Muscle of leg (tissue), 11 donors: ENCODE results near the gene SLC10A3. TPM values are rescaled to one million over a fixed set of nuclear protein-coding genes. Genes with fewer than 3 reads are reported as not detected.

Experiments used
- DNase-seq: peaks from one replicate; pipeline ENCODE4 v3.0.0; 2013
- H3K27ac ChIP-seq: one replicate; pipeline ENCODE4 v1.5.1; 2013; ENCODE audit warnings: mild to moderate bottlenecking, low read length, control low read depth
- H3K27me3 ChIP-seq: one replicate; pipeline ENCODE4 v1.6.1; 2013; ENCODE audit warnings: low read length; ENCODE audit not compliant: control insufficient read depth, insufficient read depth
- H3K36me3 ChIP-seq: one replicate; pipeline ENCODE4 v1.6.1; 2013; ENCODE audit warnings: low read length; ENCODE audit not compliant: control insufficient read depth, insufficient read depth
- H3K4me1 ChIP-seq: one replicate; pipeline ENCODE4 v1.6.1; 2013; ENCODE audit warnings: low read length; ENCODE audit not compliant: control insufficient read depth, insufficient read depth
- H3K4me3 ChIP-seq: one replicate; pipeline ENCODE4 v1.5.1; 2013; ENCODE audit warnings: low read length, control low read depth
- H3K9me3 ChIP-seq: replicated peaks from 2 replicates; pipeline ENCODE4 v1.6.1; 2013; ENCODE audit warnings: low read depth, low read length; ENCODE audit not compliant: control insufficient read depth
- WGBS: methylation state at CpG from one replicate; pipeline ENCODE4 v1.1.5; 2013; ENCODE audit warnings: missing lambda C conversion rate; ENCODE audit not compliant: insufficient coverage; 5-methylcytosine and 5-hydroxymethylcytosine counted together
- polyA plus RNA-seq, 8 donors: library from polyadenylated mRNA; unstranded; fragments of 120-200 nt; gene quantifications; one replicate each; pipeline versions ENCODE4 v1.2.1 to v1.2.3, GENCODE V29; 2013; ENCODE audit warnings: inconsistent platforms in 1 of 8, low replicate concordance in 1 of 8; ENCODE audit not compliant: insufficient read length in 8 of 8, insufficient read depth in 1 of 8
- total RNA-seq: library from RNA; stranded (reverse); fragments of 120-200 nt; gene quantifications from one replicate; pipeline ENCODE4 v1.2.4, GENCODE V29; 2013

SLC10A3 gene
- total and polyA plus RNA-seq, 9 donors: 7.8 to 17.9 (median 13.0) TPM

DNA sequence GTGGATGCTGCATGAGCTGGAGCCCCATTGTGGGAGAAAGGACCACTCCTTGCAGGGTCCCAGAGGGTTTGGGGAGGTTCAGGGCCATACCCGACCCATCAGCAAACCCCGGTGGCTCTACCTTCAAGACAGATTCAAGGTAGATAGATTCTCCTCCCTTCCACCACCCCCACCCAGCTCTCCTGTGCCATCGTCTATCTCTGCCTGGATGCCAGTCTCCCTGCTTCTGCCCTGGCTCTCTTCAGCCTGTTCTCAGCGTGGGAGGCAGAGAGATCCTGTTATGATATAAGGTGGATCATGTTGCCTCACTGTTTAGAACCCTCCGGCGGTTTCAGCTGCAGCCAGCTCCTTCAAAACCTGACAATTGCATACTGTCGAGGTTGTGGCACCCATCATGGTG is 16.7 kb downstream of the SLC10A3 start:
- Histone ChIP-seq H3K36me3 (peaks cover 24% of the 10 kb centered on the region), H3K4me1 (peaks cover 7% of the 10 kb centered on the region), H3K27me3 (no peaks in the 10 kb centered on the region), H3K4me3 (no peak overlapping the region), H3K9me3 (peaks cover 2% of the 10 kb centered on the region), H3K27ac (no peak overlapping the region)
- DNase-seq: no peak
- WGBS: 89% methylated on average over 1 of the region's 7 CpGs

DNA sequence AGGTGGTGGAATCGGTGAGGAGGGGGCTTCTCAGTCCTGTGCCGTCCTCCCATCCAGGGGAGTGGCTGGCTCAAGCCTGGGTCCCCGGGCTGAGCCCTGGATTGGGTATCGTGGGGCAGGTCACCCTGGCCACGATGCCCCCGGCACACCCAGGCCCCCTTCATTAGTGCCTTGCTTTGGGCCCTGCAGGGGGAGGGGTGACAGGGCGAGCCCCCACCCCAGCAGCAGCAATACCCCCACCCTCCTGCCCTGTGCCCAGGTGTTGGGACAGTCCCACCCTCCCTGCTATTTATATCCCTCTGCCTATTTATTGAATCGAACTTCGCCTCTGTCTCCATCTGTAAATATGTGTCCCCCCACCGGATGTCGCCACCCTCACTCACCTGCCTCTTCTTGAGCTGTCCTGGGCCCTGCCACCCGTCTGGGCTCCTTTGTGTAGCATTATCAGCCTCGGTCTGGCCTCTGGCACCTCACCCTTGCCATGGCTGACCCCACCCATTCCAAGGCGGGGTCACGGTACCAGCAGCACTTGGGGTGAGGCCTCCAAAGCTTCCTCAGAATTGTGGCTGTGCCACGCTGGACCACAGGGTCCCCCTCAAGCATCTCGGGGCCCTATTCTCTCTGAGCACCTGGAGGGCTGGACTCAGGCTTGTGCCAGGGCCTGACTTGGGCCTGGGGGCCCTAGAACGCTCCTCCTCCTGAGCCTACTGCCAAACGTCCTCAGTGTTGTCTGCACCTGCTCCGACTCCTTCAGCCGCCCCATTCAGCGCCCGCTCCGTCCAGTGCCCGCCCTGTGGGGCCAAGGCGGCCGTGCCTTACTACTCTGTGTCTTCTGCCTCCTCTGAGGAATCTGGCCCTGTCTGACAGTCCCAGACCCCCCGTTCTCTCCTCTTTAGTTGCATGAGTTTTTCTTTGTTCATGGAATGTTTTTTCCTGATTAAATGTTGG is 17.5 kb downstream of the SLC10A3 start:
- 77% methylated on average over 24 of the region's 28 CpGs for WGBS
- no peak for DNase-seq
- Histone ChIP-seq H3K36me3 (peaks cover 31% of the 10 kb centered on the region), H3K27me3 (no peaks in the 10 kb centered on the region), H3K4me3 (no peak overlapping the region), H3K4me1 (peaks cover 3% of the 10 kb centered on the region), H3K9me3 (peaks cover 2% of the 10 kb centered on the region), H3K27ac (no peak overlapping the region)

- H3K9me3 ChIP-seq: peaks cover 2% of the 10 kb centered on the region
- no peak overlapping the region for H3K27ac ChIP-seq
- DNase-seq: no peak
- no peaks in the 10 kb centered on the region for H3K4me1 ChIP-seq
- H3K27me3 ChIP-seq: no peaks in the 10 kb centered on the region
- 78% methylated on average over 17 of the region's 23 CpGs for WGBS
- peaks cover 34% of the 10 kb centered on the region for H3K36me3 ChIP-seq
- no peak overlapping the region for H3K4me3 ChIP-seq
Measured at GRCh38 chrX:154471839-154472684, 18.4 kb downstream of the SLC10A3 start.

DNA sequence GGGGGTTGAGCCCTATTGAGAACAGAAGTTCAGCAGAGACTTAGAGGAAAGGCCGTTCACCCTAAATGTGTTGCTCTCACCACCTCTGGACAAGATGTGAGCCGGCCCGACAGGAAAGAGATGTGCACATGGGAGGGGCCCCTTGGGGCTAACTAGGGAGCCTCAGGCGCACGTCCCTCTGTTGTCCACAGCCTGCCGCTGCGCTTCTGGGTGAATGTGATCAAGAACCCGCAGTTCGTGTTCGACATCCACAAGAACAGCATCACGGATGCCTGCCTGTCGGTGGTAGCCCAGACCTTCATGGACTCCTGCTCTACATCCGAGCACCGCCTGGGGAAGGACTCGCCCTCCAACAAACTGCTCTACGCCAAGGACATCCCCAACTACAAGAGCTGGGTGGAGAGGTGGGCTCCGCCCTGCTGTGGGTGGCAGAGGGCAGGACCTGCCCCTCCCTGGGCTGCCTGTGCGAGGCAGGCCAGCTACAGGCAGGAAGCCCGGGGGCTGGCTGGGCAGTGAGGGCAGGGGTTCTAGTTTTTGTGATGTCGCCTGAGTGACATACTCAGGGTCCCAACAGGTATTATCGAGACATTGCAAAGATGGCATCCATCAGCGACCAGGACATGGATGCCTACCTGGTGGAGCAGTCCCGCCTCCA is 19.4 kb downstream of the SLC10A3 start:
- 90% methylated on average over 16 of the region's 23 CpGs for WGBS
- H3K27me3 ChIP-seq: no peaks in the 10 kb centered on the region
- peaks cover 2% of the 10 kb centered on the region for H3K9me3 ChIP-seq
- DNase-seq: no peak
- H3K36me3 ChIP-seq: peaks cover 39% of the 10 kb centered on the region
- H3K4me3 ChIP-seq: no peak overlapping the region
- H3K4me1 ChIP-seq: no peaks in the 10 kb centered on the region
- H3K27ac ChIP-seq: no peak overlapping the region

DNA sequence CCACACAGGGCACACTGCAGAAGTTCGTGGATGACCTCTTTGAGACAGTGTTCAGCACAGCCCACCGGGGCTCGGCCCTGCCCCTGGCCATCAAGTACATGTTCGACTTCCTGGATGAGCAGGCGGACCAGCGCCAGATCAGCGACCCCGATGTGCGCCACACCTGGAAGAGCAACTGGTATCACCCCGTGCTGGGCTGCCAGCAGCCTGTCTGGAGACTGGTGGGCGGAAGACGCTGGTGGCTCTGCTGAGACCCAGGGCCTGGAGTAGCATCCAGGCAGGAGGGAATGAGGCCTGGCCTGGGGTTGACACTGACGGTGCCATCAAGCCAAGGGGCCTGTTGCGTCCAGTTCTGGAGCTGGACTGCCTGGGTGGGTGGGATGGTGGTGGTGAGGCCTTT is 20.0 kb downstream of the SLC10A3 start:
- Histone ChIP-seq H3K9me3 (peaks cover 2% of the 10 kb centered on the region), H3K4me3 (no peak overlapping the region), H3K27me3 (no peaks in the 10 kb centered on the region), H3K36me3 (peaks cover 41% of the 10 kb centered on the region), H3K4me1 (no peaks in the 10 kb centered on the region), H3K27ac (no peak overlapping the region)
- WGBS: 88% methylated on average over 14 of the region's 14 CpGs
- no peak for DNase-seq

DNA sequence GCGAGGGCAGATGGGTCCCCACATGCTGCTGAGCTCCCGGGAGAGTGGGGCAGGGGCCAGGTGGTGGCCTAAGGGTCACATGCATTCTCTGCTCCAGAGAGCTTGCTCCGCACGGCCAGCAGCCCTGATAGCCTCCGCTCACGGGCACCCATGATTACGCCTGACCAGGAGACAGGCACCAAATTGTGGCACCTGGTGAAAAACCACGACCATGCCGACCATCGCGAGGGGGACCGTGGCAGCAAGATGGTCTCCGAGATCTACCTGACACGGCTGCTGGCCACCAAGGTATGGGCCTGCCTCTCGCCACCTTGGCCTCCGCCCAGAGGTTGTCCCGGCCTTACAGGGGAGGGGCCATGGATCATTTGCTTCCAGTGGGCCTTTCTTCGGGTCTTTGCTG is 20.5 kb downstream of the SLC10A3 start:
- Histone ChIP-seq H3K27ac (no peak overlapping the region), H3K4me3 (no peak overlapping the region), H3K9me3 (peaks cover 2% of the 10 kb centered on the region), H3K27me3 (no peaks in the 10 kb centered on the region), H3K4me1 (no peaks in the 10 kb centered on the region), H3K36me3 (peaks cover 46% of the 10 kb centered on the region)
- no peak for DNase-seq
- 92% methylated on average over 15 of the region's 18 CpGs for whole genome bisulfite sequencing

DNA sequence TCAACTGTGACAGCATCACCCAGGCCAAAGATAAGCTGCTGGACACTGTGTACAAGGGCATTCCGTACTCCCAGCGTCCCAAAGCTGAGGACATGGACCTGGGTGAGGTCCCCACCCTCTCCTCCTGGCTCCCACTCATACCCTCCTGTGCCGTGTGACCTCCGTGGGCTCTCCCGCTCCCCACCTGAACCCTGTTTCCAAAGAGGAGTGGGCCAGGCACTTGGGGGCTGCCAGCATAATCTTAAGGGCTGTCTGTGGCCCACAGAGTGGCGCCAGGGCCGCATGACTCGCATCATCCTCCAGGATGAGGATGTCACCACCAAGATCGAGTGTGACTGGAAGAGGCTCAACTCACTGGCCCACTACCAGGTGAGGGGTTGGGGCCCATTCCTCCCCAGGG is 21.3 kb downstream of the SLC10A3 start:
- Histone ChIP-seq H3K27ac (no peak overlapping the region), H3K36me3 (peaks cover 53% of the 10 kb centered on the region), H3K4me1 (no peaks in the 10 kb centered on the region), H3K27me3 (no peaks in the 10 kb centered on the region), H3K9me3 (peaks cover 2% of the 10 kb centered on the region), H3K4me3 (no peak overlapping the region)
- no peak for DNase-seq
- 92% methylated on average over 8 of the region's 9 CpGs for WGBS

GRCh38 chrX:154468217-154468616 is 22.2 kb downstream of the SLC10A3 start:
- no peak overlapping the region for H3K4me3 ChIP-seq
- 93% methylated on average over 23 of the region's 23 CpGs for WGBS
- H3K27me3 ChIP-seq: no peaks in the 10 kb centered on the region
- peaks cover 53% of the 10 kb centered on the region for H3K36me3 ChIP-seq
- no peaks in the 10 kb centered on the region for H3K4me1 ChIP-seq
- H3K27ac ChIP-seq: no peak overlapping the region
- DNase-seq: no peak
- peaks cover 2% of the 10 kb centered on the region for H3K9me3 ChIP-seq

DNA sequence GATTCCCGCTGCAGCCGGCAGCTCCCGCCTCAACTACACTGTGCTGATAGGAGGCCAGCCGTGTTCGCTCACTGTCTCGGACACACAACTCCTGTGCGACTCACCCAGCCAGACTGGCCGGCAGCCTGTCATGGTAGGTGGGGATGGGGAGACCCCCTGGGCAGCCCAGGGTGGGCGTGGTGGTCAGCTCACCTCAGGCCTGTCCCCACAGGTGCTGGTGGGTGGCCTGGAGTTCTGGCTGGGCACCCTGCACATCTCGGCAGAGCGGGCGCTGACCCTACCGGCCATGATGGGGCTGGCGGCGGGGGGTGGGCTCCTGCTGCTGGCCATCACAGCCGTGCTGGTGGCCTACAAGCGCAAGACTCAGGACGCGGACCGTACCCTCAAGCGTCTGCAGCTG is 22.9 kb downstream of the SLC10A3 start:
- Histone ChIP-seq H3K4me3 (no peak overlapping the region), H3K27ac (no peak overlapping the region), H3K36me3 (peaks cover 60% of the 10 kb centered on the region), H3K9me3 (peaks cover 3% of the 10 kb centered on the region), H3K4me1 (no peaks in the 10 kb centered on the region), H3K27me3 (no peaks in the 10 kb centered on the region)
- 91% methylated on average over 18 of the region's 21 CpGs for WGBS
- no peak for DNase-seq

DNA sequence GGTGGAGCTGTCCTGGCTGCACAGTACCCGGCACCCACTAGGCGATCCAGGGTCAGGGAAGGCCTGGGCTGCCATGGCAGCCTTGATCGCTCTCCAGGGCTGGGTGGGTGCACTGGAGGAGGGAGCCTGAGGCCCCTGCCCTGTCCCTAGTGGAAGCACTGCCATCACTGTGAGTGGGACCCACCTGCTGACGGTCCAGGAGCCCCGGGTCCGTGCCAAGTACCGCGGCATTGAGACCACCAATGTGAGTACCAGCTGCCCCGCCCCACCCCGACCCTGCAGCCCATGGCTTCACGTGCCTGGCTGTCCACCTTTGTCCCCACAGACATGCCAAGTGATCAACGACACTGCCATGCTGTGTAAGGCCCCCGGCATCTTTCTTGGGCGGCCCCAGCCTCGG is 23.5 kb downstream of the SLC10A3 start:
- Histone ChIP-seq H3K27ac (no peak overlapping the region), H3K4me1 (no peaks in the 10 kb centered on the region), H3K36me3 (peaks cover 64% of the 10 kb centered on the region), H3K27me3 (no peaks in the 10 kb centered on the region), H3K4me3 (no peak overlapping the region), H3K9me3 (peaks cover 3% of the 10 kb centered on the region)
- 88% methylated on average over 12 of the region's 15 CpGs for WGBS
- DNase-seq: no peak
